Pancreas (tissue), 10 donors: ENCODE measurements around the gene LMTK2. TPM values are rescaled to one million over a fixed set of nuclear protein-coding genes. Genes with fewer than 3 reads are reported as not detected.

Experiments used
- ATAC-seq, 4 donors: fragments of 200-7000 bp; cut with Tn5 transposase; one replicate each; pipeline versions ENCODE4 v1.8.0 to v1.9.1; 2020; ENCODE audit warnings: mild to moderate bottlenecking in 4 of 4, moderate library complexity in 4 of 4
- DNase-seq, 6 donors: peaks; one replicate each; pipeline ENCODE4 v3.0.0-alpha.2; 2020
- FAIRE-seq: peaks from 2 replicates; lab custom pipeline; 2012; peaks lifted over from hg19 to GRCh38; lab: Jason Lieb, UNC
- H3K27ac ChIP-seq, 4 donors: fragments of 200-600 bp; sonication (generic); 1 replicate in 3 of 4; 2 replicates in 1 of 4; pipeline versions ENCODE4 v1.5.0 to v1.8.0; 2020
- H3K27me3 ChIP-seq, 4 donors: fragments of 200-600 bp; one replicate each; pipeline ENCODE4 v1.8.0; 2021
- H3K36me3 ChIP-seq, 3 donors: fragments of 200-600 bp; sonication (generic) in 1 of 3; one replicate each; pipeline versions ENCODE4 v1.5.0 to v1.8.0; 2020 to 2021
- H3K4me1 ChIP-seq, 3 donors: fragments of 200-600 bp; one replicate each; pipeline ENCODE4 v1.8.0; 2021
- H3K4me3 ChIP-seq, 4 donors: fragments of 200-600 bp; sonication (generic) in 2 of 4; one replicate each; pipeline versions ENCODE4 v1.5.0 to v1.8.0; 2020 to 2021
- H3K9me3 ChIP-seq, 4 donors: fragments of 200-600 bp; one replicate each; pipeline ENCODE4 v1.8.0; 2021
- WGBS, 2 donors: extraction: QIAGEN DNeasy Blood & Tissue Kit; methylation state at CpG; one replicate each; pipeline ENCODE4 v1.1.7; 2013; 5-methylcytosine and 5-hydroxymethylcytosine counted together
- intact Hi-C, 3 donors: fragments of 100-400 bp; cut with DNase I; formaldehyde crosslinking; loops; one replicate each; pipeline versions ENCODE4 v1.11.1 to v1.14.2; 2022
- polyA plus RNA-seq, 2 donors: library from polyadenylated mRNA; stranded (reverse); fragments of 200-250 nt; gene quantifications; one replicate each; pipeline ENCODE4 v1.2.3, GENCODE V29; 2013
- total RNA-seq, 6 donors: library from RNA; stranded (reverse); fragmentation: NEBNext Ultra II Directional in 4 of 6; extraction: Animal tissue kit (Norgen Biotek cat#: 25700) in 4 of 6; gene quantifications; one replicate each; pipeline versions ENCODE4 v1.2.1 to v1.2.4, GENCODE V29; 2021 to 2023
- TF ChIP-seq, protein P1 (sequence below), 4 donors: fragments of 200-600 bp; sonication (generic) in 3 of 4; IDR thresholded peaks; one replicate each; pipeline versions ENCODE4 v1.5.0 to v1.8.0; 2021; ENCODE audit warnings: antibody characterized with exemption in 4 of 4
- donor health status: healthy with polysubstance abuse.
- donor health status: DM: no; HTN: no; CAD: no; lungs with moderate emphysema.
- donor health status: DM: no; HTN: no; CAD: no.
- donor health status: control.
- donor health status: control.
- donor health status: Bipolar disorder and iron deficiency.
- donor health status: DM: yes; HTN: yes; CAD: no.
- donor health status: DM: no; HTN: no; CAD: no.
- donor health status: DM: no; HTN: no; CAD: no.
- donor health status: DM: yes; HTN: yes; CAD: no.

LMTK2 gene
- total and polyA plus RNA-seq, 8 donors = 5.9 to 20.0 (median 16.5) TPM

DNA sequence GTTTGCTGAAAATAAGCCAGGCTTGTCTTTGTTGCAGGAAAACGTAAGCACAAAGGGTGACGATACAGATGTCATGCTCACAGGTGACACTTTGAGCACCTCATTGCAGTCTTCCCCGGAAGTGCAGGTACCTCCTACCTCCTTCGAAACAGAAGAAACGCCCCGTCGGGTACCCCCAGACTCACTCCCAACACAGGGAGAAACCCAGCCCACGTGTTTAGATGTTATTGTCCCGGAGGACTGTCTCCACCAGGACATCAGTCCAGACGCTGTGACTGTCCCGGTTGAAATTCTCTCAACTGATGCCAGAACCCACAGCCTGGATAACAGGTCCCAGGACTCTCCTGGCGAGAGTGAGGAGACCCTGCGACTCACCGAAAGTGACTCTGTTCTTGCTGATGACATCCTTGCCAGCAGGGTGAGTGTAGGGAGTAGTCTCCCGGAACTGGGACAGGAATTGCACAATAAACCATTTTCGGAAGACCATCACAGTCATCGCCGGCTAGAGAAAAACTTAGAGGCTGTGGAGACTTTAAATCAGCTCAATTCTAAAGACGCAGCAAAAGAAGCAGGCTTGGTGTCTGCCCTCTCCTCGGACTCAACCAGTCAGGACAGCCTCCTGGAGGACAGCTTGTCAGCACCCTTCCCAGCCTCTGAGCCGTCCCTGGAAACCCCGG is 86.3 kb downstream of the LMTK2 start:
- Histone ChIP-seq H3K9me3 (no peaks in the 10 kb centered on the region), H3K36me3 (peaks cover 4 to 38% (median 5%) of the 10 kb centered on the region in 3 donors), H3K27me3 (no peaks in the 10 kb centered on the region), H3K4me1 (no peaks in the 10 kb centered on the region), H3K4me3 (no peak overlapping the region), H3K27ac (no peak overlapping the region)
- no peak for FAIRE-seq
- no peak for ATAC-seq
- WGBS, 2 donors = 88 to 94% methylated on average over 22 of the region's 22 CpGs
- intact Hi-C loops = no loop called here
- TF ChIP-seq, protein P1, sequence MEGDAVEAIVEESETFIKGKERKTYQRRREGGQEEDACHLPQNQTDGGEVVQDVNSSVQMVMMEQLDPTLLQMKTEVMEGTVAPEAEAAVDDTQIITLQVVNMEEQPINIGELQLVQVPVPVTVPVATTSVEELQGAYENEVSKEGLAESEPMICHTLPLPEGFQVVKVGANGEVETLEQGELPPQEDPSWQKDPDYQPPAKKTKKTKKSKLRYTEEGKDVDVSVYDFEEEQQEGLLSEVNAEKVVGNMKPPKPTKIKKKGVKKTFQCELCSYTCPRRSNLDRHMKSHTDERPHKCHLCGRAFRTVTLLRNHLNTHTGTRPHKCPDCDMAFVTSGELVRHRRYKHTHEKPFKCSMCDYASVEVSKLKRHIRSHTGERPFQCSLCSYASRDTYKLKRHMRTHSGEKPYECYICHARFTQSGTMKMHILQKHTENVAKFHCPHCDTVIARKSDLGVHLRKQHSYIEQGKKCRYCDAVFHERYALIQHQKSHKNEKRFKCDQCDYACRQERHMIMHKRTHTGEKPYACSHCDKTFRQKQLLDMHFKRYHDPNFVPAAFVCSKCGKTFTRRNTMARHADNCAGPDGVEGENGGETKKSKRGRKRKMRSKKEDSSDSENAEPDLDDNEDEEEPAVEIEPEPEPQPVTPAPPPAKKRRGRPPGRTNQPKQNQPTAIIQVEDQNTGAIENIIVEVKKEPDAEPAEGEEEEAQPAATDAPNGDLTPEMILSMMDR (IDR thresholded peaks at IDR 0.05) = no peak
- no peak for DNase-seq

DNA sequence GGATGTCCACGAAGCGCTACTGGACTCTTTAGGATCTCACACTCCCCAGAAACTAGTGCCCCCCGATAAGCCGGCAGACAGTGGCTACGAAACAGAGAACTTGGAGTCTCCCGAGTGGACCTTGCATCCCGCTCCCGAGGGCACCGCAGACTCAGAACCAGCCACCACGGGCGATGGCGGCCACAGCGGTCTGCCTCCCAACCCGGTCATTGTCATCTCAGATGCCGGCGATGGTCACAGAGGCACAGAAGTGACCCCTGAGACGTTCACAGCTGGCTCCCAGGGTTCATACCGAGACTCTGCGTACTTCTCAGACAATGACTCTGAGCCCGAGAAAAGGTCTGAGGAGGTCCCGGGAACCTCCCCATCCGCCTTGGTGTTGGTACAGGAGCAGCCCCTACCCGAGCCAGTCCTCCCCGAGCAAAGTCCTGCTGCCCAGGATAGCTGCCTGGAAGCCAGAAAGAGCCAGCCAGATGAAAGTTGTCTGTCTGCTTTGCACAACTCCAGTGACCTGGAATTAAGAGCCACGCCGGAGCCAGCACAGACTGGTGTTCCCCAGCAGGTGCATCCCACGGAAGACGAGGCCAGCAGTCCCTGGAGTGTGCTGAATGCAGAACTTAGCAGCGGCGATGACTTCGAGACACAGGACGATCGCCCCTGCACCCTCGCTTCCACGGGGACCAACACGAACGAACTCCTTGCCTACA is 87.0 kb downstream of the LMTK2 start:
- H3K4me3 ChIP-seq = no peak overlapping the region
- DNase-seq (no peak), FAIRE-seq (no peak), ATAC-seq (no peak)
- intact Hi-C loops = no loop called here
- H3K27ac ChIP-seq = no peak overlapping the region
- H3K27me3 ChIP-seq = no peaks in the 10 kb centered on the region
- no peaks in the 10 kb centered on the region for H3K9me3 ChIP-seq
- 96 to 97% methylated on average over 37 of the region's 37 CpGs for WGBS, 2 donors
- TF ChIP-seq, protein P1 (IDR thresholded peaks at IDR 0.05) = no peak
- H3K36me3 ChIP-seq = peaks cover 4 to 38% (median 5%) of the 10 kb centered on the region in 3 donors
- H3K4me1 ChIP-seq = no peaks in the 10 kb centered on the region

DNA sequence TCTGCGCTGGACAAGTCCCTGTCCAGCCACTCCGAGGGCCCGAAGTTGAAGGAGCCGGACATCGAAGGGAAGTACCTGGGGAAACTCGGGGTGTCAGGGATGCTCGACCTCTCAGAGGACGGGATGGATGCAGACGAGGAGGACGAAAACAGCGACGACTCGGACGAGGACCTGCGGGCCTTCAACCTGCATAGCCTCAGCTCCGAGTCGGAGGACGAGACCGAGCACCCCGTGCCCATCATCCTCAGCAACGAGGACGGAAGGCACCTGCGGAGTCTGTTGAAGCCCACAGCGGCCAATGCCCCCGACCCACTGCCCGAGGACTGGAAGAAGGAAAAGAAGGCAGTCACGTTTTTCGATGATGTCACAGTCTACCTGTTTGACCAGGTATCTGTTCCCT is 87.5 kb downstream of the LMTK2 start:
- Histone ChIP-seq H3K27me3 (no peaks in the 10 kb centered on the region), H3K4me1 (no peaks in the 10 kb centered on the region), H3K27ac (no peak overlapping the region), H3K36me3 (peaks cover 4 to 38% (median 5%) of the 10 kb centered on the region in 3 donors), H3K4me3 (no peak overlapping the region), H3K9me3 (no peaks in the 10 kb centered on the region)
- TF ChIP-seq, protein P1 (IDR thresholded peaks at IDR 0.05) = no peak
- WGBS, 2 donors = 96% methylated on average over 28 of the region's 28 CpGs
- ATAC-seq (no peak), DNase-seq (no peak), FAIRE-seq (no peak)
- intact Hi-C loops = no loop called here

- intact Hi-C loops = no loop called here
- no peak for DNase-seq
- FAIRE-seq = no peak
- Histone ChIP-seq H3K4me1 (no peaks in the 10 kb centered on the region), H3K27me3 (no peaks in the 10 kb centered on the region), H3K4me3 (no peak overlapping the region), H3K9me3 (no peaks in the 10 kb centered on the region), H3K27ac (no peak overlapping the region), H3K36me3 (peaks cover 4 to 38% (median 5%) of the 10 kb centered on the region in 3 donors)
- WGBS, 2 donors = 91 to 93% methylated on average over 8 of the region's 8 CpGs
- TF ChIP-seq, protein P1 (IDR thresholded peaks at IDR 0.05) = no peak
- no peak for ATAC-seq
These were observed 88.2 kb downstream of the LMTK2 start for GRCh38 chr7:98194672-98195457.
